Uterus (tissue), 4 donors: Measurements from ENCODE around the gene COL4A6. TPM values are rescaled to one million over a fixed set of nuclear protein-coding genes. Genes with fewer than 3 reads are reported as not detected.

ENCODE experiments used
- DNase-seq, 2 donors: peaks; one replicate each; pipeline ENCODE4 v3.0.0-alpha.2; 2019 to 2020
- H3K27ac ChIP-seq, 2 donors: fragments of 200-600 bp; sonication (generic); 1 replicate in 1 of 2; 2 replicates in 1 of 2; pipeline ENCODE4 v1.5.1; 2016 to 2018
- H3K27me3 ChIP-seq, 2 donors: fragments of 200-600 bp; sonication (generic); one replicate each; pipeline ENCODE4 v1.5.1; 2018 to 2019; ENCODE audit warnings: control low read depth in 1 of 2
- H3K36me3 ChIP-seq, 2 donors: fragments of 200-600 bp; sonication (generic); one replicate each; pipeline ENCODE4 v1.5.1; 2019; ENCODE audit warnings: control low read depth in 1 of 2
- H3K4me1 ChIP-seq, 2 donors: fragments of 200-600 bp; sonication (generic); one replicate each; pipeline ENCODE4 v1.5.1; 2018 to 2019; ENCODE audit warnings: control low read depth in 1 of 2
- H3K4me3 ChIP-seq, 2 donors: fragments of 200-600 bp; sonication (generic); 1 replicate in 1 of 2; 2 replicates in 1 of 2; pipeline ENCODE4 v1.5.1; 2018 to 2019; ENCODE audit warnings: mild to moderate bottlenecking in 1 of 2
- H3K9me3 ChIP-seq, 2 donors: fragments of 200-600 bp; sonication (generic); one replicate each; pipeline ENCODE4 v1.5.1; 2019; ENCODE audit warnings: control low read depth in 1 of 2
- POLR2A ChIP-seq, 2 donors: fragments of 450-650 bp; IDR thresholded peaks; one replicate each; pipeline ENCODE4 v1.6.1; 2016; ENCODE audit warnings: antibody characterized with exemption in 2 of 2, mild to moderate bottlenecking in 1 of 2, moderate library complexity in 1 of 2
- intact Hi-C: fragments of 100-400 bp; cut with DNase I; formaldehyde crosslinking; loops from one replicate; pipeline ENCODE4 v1.15.1; 2023; ENCODE audit warnings: low total_unique reads
- total RNA-seq, 4 donors: library from RNA; depleted of rRNA in 3 of 4; stranded (reverse); fragments of >200 nt in 3 of 4; gene quantifications; one replicate each; pipeline versions ENCODE4 v1.1.0 to v1.2.4, GENCODE V29; 2014 to 2023
- TF ChIP-seq, protein P1 (sequence below), 4 experiments: fragments of 200-600 bp in 2 of 4; fragments of 450-650 bp in 2 of 4; sonication (generic) in 2 of 4; IDR thresholded peaks; one replicate each; pipeline ENCODE4 v1.5.1; 2016 to 2019; ENCODE audit warnings: antibody characterized with exemption in 4 of 4, mild to moderate bottlenecking in 2 of 4, moderate library complexity in 1 of 4
- donor health status: DM: yes; HTN: yes; CAD: no.

The COL4A6 gene
- total RNA-seq, 4 donors from 2014 or later: 0.88 to 113 (median 42.9) TPM

DNA sequence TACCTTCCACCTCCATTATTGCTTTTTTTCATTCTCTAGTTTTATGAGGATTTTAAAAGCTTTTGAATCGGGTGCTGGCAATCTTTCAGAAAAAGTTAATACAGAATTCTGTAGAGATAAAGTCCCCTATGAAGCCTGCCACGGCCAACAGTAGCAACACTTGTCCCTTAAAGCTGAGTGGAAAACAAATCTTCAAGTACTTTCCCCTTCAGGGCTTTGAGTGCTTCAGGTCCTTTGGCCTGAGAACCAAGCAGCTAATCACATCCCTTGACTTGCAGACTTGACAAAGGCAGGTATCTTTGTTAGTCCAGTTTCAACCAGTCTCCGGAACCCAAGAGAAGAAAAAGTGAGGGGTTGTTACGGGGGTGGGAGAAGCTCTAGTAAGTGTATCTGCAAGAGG, 202.2 kb downstream of the COL4A6 start:
- Histone ChIP-seq H3K4me1 (no peaks in the 10 kb centered on the region), H3K4me3 (no peak overlapping the region), H3K9me3 (no peaks in the 10 kb centered on the region), H3K27ac (no peak overlapping the region), H3K36me3 (no peaks in the 10 kb centered on the region), H3K27me3 (no peaks in the 10 kb centered on the region)
- no peak for TF ChIP-seq POLR2A (IDR thresholded peaks at IDR 0.05)
- TF ChIP-seq, protein P1, sequence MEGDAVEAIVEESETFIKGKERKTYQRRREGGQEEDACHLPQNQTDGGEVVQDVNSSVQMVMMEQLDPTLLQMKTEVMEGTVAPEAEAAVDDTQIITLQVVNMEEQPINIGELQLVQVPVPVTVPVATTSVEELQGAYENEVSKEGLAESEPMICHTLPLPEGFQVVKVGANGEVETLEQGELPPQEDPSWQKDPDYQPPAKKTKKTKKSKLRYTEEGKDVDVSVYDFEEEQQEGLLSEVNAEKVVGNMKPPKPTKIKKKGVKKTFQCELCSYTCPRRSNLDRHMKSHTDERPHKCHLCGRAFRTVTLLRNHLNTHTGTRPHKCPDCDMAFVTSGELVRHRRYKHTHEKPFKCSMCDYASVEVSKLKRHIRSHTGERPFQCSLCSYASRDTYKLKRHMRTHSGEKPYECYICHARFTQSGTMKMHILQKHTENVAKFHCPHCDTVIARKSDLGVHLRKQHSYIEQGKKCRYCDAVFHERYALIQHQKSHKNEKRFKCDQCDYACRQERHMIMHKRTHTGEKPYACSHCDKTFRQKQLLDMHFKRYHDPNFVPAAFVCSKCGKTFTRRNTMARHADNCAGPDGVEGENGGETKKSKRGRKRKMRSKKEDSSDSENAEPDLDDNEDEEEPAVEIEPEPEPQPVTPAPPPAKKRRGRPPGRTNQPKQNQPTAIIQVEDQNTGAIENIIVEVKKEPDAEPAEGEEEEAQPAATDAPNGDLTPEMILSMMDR (IDR thresholded peaks at IDR 0.05): no peak
- no peak for DNase-seq
- intact Hi-C loops: no loop called here

DNA sequence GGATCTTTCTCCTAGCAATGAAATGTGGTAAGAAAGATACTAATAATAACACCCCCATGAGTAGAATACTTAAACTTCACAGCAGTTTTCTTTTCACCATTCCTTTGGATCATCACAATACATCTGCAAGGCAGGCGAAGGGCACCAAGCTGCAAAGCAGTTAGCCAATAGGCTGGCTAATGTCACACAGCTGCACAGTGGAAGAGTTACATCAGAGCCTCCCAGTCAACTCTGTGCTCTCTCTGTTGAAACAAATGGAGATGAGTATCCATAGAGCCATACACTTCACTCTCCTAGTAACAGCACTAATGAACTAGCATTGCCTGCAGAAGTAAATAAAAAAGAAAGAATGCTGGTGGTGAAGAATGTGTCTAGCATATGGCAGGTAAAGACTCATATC, 207.6 kb downstream of the COL4A6 start:
- no peak overlapping the region for H3K27ac ChIP-seq
- no peak for DNase-seq
- no peaks in the 10 kb centered on the region for H3K36me3 ChIP-seq
- no peaks in the 10 kb centered on the region for H3K9me3 ChIP-seq
- no peak for TF ChIP-seq POLR2A (IDR thresholded peaks at IDR 0.05)
- no peaks in the 10 kb centered on the region for H3K4me1 ChIP-seq
- intact Hi-C loops: no loop called here
- no peak overlapping the region for H3K4me3 ChIP-seq
- H3K27me3 ChIP-seq: no peaks in the 10 kb centered on the region

DNA sequence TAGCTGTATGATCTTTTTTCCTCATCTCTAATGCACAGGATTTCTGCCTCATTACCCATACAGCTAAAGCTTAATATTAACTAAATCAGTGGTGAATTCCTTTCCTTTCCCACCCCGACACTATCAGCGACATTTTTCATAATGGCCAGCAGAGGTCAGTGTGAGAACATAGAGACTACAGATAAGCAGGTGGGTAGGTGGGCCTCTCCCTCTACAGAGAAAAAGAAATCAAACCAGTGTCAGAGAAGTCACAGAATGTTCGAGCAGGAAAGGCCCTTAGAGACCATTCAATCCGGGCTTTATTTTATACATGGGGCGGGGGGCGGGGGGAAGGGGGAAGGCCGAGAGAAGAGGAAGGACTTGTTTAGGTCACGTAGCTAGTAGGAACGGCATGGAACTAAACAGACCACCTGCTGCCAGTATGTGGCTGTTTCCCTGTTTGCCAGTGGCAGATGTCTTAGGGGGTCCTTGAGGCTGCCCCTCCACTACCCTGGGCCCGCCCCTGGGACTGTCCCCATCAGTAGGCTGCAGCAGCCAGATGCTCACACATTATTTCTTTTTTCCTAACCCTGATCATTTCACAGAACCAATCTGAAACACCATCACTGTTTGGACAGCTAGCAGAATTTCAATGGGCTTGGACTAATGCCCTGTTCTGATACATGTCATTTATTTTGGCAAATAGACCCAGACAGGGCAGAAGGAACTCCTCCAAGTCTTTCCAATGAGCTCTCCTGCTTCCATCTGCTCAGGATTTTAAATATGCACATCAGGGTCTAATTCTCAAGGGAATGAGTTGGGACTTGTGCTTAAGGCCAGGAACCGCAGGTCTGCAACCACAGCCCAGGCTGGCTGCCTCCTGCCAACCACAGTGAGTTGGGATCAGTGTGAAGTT, 213.2 kb downstream of the COL4A6 start:
- no peaks in the 10 kb centered on the region for H3K9me3 ChIP-seq
- no peak for TF ChIP-seq POLR2A (IDR thresholded peaks at IDR 0.05)
- TF ChIP-seq, protein P1 (IDR thresholded peaks at IDR 0.05): peak; percentile 39 to 59 (median 56)
- intact Hi-C loops: no loop called here
- peaks cover 0 to 3% of the 10 kb centered on the region in 2 donors for H3K4me1 ChIP-seq
- no peaks in the 10 kb centered on the region for H3K36me3 ChIP-seq
- no peaks in the 10 kb centered on the region for H3K27me3 ChIP-seq
- peak overlapping the region; percentile 45 to 82 for H3K27ac ChIP-seq
- no peak for DNase-seq
- no peak overlapping the region for H3K4me3 ChIP-seq

DNA sequence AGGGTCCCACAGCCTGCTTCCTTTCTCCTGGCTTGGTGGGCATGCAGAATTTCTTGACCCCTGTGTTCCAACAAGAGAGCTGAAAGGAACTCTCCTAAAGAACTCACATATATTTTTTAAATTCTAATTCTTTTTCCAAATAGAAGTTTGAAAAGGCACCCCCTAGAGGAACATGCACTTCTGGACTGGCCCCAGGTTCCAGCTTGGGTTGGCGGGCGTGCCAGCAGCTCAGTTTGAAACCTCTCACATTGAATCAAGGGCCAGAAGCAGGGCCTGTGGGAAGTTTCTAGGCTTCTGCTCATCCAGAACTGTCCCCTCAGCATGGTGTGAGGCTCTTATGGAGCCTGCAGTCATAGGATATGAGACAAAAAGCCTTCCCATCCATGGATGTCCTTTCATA, 214.0 kb downstream of the COL4A6 start:
- no peak for TF ChIP-seq POLR2A (IDR thresholded peaks at IDR 0.05)
- TF ChIP-seq, protein P1 (IDR thresholded peaks at IDR 0.05): no peak
- Histone ChIP-seq H3K27ac (peak overlapping the region; percentile 45 to 82), H3K4me3 (no peak overlapping the region), H3K36me3 (no peaks in the 10 kb centered on the region), H3K9me3 (no peaks in the 10 kb centered on the region), H3K4me1 (peaks cover 0 to 3% of the 10 kb centered on the region in 2 donors), H3K27me3 (no peaks in the 10 kb centered on the region)
- intact Hi-C loops: no loop called here
- DNase-seq: no peak

DNA sequence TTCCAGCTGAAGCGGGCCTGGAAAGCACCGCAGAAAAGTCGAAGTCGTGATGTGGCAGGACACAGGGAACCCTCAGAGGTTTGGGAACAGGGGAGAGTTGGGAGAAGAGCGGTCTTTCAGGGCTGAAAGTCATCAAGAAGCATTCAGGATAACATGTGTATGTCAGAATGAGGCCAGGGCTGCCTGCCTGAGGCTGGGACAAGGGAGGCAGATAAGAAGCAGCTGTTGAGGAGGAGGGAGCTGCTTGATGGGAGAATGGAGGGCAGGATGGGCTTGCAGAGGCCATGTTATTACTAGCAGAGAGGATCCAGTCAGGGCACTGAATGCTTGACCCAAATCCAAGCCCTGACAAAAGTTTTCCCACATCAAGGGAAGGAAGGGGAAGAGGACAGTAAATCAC, 214.6 kb downstream of the COL4A6 start:
- Histone ChIP-seq H3K27ac (peak overlapping the region; percentile 45 to 82), H3K27me3 (no peaks in the 10 kb centered on the region), H3K4me1 (peaks cover 0 to 3% of the 10 kb centered on the region in 2 donors), H3K36me3 (no peaks in the 10 kb centered on the region), H3K4me3 (no peak overlapping the region), H3K9me3 (no peaks in the 10 kb centered on the region)
- peak; percentile 48 to 67 for DNase-seq
- TF ChIP-seq, protein P1 (IDR thresholded peaks at IDR 0.05): no peak
- TF ChIP-seq POLR2A (IDR thresholded peaks at IDR 0.05): no peak
- intact Hi-C loops: no loop called here
